GM18508 (cell line): Measurements from ENCODE around the gene ANK3.

Source experiments
- ATAC-seq: cut with Tn5 transposase; IDR thresholded peaks from one replicate; pipeline ENCODE4 v1.9.1; 2021; ENCODE audit warnings: moderate number of reproducible peaks; ENCODE audit not compliant: insufficient read depth, unreplicated experiment

The ANK3 gene

GRCh38 chr10:60389413-60390025 lies at the start of gene ANK3:
Gene ANK3 (minus strand): TSS chr10:60389875. CDS start chr10:60389538, 337 bp downstream.
- ATAC-seq = no peak

- no peak for ATAC-seq
Observed at GRCh38 chr10:60434418-60435046, 44.9 kb upstream of the ANK3 start.

- no peak for ATAC-seq
Observed at GRCh38 chr10:60433684-60434083, 44.0 kb upstream of the ANK3 start.

- ATAC-seq = no peak
Observed at GRCh38 chr10:60430836-60431597, 41.3 kb upstream of the ANK3 start.

- no peak for ATAC-seq
Observed at GRCh38 chr10:60430017-60430416, 40.3 kb upstream of the ANK3 start.

GRCh38 chr10:60429084-60429849 lies 39.6 kb upstream of the ANK3 start:
- ATAC-seq = no peak

- ATAC-seq = no peak
Observed at GRCh38 chr10:60428387-60428737, 38.7 kb upstream of the ANK3 start.

- no peak for ATAC-seq
Observed at GRCh38 chr10:60427709-60428386, 38.2 kb upstream of the ANK3 start.

- no peak for ATAC-seq
Observed at GRCh38 chr10:60427148-60427547, 37.5 kb upstream of the ANK3 start.

GRCh38 chr10:60426425-60426824 lies 36.8 kb upstream of the ANK3 start:
- ATAC-seq = no peak

- no peak for ATAC-seq
Observed at GRCh38 chr10:60425392-60426110, 35.9 kb upstream of the ANK3 start.

- no peak for ATAC-seq
Observed at GRCh38 chr10:60424971-60425370, 35.3 kb upstream of the ANK3 start.

- no peak for ATAC-seq
Observed at GRCh38 chr10:60423920-60424319, 34.2 kb upstream of the ANK3 start.

GRCh38 chr10:60422809-60423208 lies 33.1 kb upstream of the ANK3 start:
- ATAC-seq = no peak

- no peak for ATAC-seq
Observed at GRCh38 chr10:60420991-60421894, 31.6 kb upstream of the ANK3 start.

GRCh38 chr10:60419249-60419648 lies 29.6 kb upstream of the ANK3 start:
- no peak for ATAC-seq

- ATAC-seq = no peak
Observed at GRCh38 chr10:60417901-60418300, 28.2 kb upstream of the ANK3 start.

- no peak for ATAC-seq
Observed at GRCh38 chr10:60417024-60417423, 27.3 kb upstream of the ANK3 start.
